GM12878 (cell line): ENCODE measurements around the gene PCBP1.

Experiments used
- CTCF ChIP-seq, 3 experiments: IDR thresholded peaks in 2 of 3; conservative IDR thresholded peaks in 1 of 3; 2 replicates each; pipeline ENCODE4 v1.5.1; 2011; ENCODE audit warnings: low read depth in 3 of 3, low read length in 3 of 3, mild to moderate bottlenecking in 3 of 3, control low read depth in 2 of 3, moderate library complexity in 2 of 3, inconsistent platforms in 1 of 3, mixed read lengths in 1 of 3; ENCODE audit not compliant: control insufficient read depth in 2 of 3, insufficient read depth in 1 of 3; ENCODE audit errors: extremely low read depth in 1 of 3
- ESRRA ChIP-seq: IDR thresholded peaks from 2 replicates; pipeline ENCODE4 v1.6.1; 2012; ENCODE audit warnings: mild to moderate bottlenecking, low read length, improper control_type of control experiment
- NR2C2 ChIP-seq: IDR thresholded peaks from 2 replicates; pipeline ENCODE4 v1.6.1; 2011; ENCODE audit warnings: borderline replicate concordance, low read depth; ENCODE audit not compliant: control insufficient read depth, insufficient read length

- TF ChIP-seq CTCF (IDR thresholded peaks at IDR 0.05 in 2 of 3, conservative IDR thresholded peaks at IDR 0.05 in 1 of 3; ENCODE audit: control insufficient read depth in 2 of 3, extremely low read depth in 1 of 3, insufficient read depth in 1 of 3, low read depth in 3 of 3, low read length in 3 of 3): no peak
- TF ChIP-seq NR2C2: no peak
- TF ChIP-seq ESRRA: no peak
Measured at GRCh38 chr2:70062270-70062669, 25.0 kb upstream of the PCBP1 start.
